Fibroblast of villous mesenchyme (primary cell): ENCODE data around the gene RNF14. TPM values are rescaled to one million over a fixed set of nuclear protein-coding genes. Genes with fewer than 3 reads are reported as not detected.
"Not testable (repeated sequence)": the region's sequence is repeated elsewhere in the genome, so short reads cannot be mapped to it uniquely, and the experiment has no call there.

Source experiments
- DNase-seq: peaks from one replicate; pipeline ENCODE4 v3.0.0-alpha.2; 2010; ENCODE audit warnings: low read depth
- H3K4me3 ChIP-seq: 2 replicates; pipeline ENCODE4 v1.5.1; 2011; ENCODE audit warnings: low read depth, mild to moderate bottlenecking, low read length
- total RNA-seq: library from RNA; depleted of rRNA; stranded (reverse); fragments of >200 nt; gene quantifications from 2 replicates; pipeline ENCODE4 v1.2.3, GENCODE V29; 2012
- TF ChIP-seq, protein P1 (sequence below): IDR thresholded peaks from 2 replicates; pipeline ENCODE4 v1.5.1; 2012; ENCODE audit warnings: low read depth, mild to moderate bottlenecking, low read length; ENCODE audit not compliant: insufficient read depth

RNF14 gene
- total RNA-seq, 1 donor = 76.9 TPM

DNA sequence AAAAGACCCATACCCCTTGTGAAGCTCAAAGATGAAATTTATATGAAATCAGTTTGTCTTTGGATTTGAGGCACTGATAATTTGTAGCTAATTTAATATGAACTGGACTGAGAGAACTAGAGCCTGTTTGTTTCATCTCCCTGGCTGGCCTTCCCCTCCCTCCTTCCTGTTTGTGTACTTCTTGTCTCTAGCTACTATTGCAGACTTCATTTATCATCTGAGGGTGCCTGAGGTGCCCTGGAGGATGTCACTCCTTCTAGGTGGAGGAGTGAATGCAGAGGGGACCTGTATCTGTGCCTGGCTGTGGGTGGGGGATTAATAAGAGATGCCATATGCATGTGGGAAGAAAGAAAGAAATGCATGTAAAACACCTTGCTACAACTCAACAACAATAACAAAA lies 66.1 kb downstream of the RNF14 start:
- H3K4me3 ChIP-seq = no peak overlapping the region
- TF ChIP-seq, protein P1, sequence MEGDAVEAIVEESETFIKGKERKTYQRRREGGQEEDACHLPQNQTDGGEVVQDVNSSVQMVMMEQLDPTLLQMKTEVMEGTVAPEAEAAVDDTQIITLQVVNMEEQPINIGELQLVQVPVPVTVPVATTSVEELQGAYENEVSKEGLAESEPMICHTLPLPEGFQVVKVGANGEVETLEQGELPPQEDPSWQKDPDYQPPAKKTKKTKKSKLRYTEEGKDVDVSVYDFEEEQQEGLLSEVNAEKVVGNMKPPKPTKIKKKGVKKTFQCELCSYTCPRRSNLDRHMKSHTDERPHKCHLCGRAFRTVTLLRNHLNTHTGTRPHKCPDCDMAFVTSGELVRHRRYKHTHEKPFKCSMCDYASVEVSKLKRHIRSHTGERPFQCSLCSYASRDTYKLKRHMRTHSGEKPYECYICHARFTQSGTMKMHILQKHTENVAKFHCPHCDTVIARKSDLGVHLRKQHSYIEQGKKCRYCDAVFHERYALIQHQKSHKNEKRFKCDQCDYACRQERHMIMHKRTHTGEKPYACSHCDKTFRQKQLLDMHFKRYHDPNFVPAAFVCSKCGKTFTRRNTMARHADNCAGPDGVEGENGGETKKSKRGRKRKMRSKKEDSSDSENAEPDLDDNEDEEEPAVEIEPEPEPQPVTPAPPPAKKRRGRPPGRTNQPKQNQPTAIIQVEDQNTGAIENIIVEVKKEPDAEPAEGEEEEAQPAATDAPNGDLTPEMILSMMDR = no peak
- no peak for DNase-seq

GRCh38 chr5:142036918-142037317 lies 68.0 kb downstream of the RNF14 start:
- TF ChIP-seq, protein P1 = no peak

DNA sequence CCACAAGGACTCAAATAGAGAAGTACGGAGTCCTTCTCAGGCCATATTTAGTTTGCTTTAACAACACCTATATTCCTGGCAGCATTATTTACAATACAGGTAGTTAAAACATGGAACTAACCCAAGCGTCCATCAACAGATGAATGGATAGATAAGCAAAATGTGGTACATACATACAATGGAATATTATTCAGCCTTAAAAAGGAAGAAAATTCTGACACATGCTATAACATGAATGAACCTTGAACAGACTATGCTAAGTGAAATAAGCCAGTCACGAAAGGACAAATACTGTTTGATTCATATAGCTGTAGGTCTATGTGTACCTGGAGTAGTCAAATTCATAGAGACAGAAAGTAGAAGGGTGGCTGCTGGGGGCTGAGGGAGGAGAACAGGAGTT lies 68.7 kb downstream of the RNF14 start:
- not testable (repeated sequence) for H3K4me3 ChIP-seq, DNase-seq

More at GRCh38 chr5:142036918-142037317, 68.0 kb downstream of the RNF14 start:
- H3K4me3 ChIP-seq = no peak overlapping the region
- DNase-seq = no peak

DNA sequence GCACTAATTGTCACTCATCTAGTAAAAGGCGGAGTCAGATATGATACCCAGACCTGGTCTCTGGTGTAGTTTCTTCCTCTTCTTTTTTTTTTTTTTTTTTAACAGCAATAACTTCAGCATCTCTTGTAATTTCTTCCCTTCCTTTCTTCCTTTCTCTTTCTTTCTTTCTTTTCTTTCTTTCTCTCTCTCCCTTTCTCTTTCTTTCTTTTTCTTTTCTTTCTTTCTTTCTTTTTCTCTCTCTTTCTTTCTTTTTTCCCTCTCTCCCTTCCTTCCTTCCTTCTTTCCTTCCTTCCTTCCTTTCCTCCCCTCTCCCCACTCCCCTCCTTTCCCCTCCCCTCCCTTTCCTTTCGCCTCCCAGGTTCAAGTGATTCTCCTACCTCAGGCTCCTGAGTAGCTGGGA lies 69.8 kb downstream of the RNF14 start:
- TF ChIP-seq, protein P1 = no peak
- H3K4me3 ChIP-seq = no peak overlapping the region
- no peak for DNase-seq

Other genes with a start within 250 kb of the RNF14 start
- gene PCDH1, start 90.7 kb upstream of the RNF14 start, total RNA-seq = 0.43 and 3.5 TPM in 2 replicates
- gene DELE1, start 45.2 kb upstream of the RNF14 start, total RNA-seq = 34.1 and 40.6 TPM in 2 replicates
- under 0.01 TPM in 1 of 2 replicates, not detected in the other for gene PCDH12, start 10.9 kb upstream of the RNF14 start, total RNA-seq
- gene GNPDA1, start 43.9 kb downstream of the RNF14 start, total RNA-seq = 54.8 and 59.6 TPM in 2 replicates
- 92.0 and 124 TPM in 2 replicates for gene NDFIP1, start 139.7 kb downstream of the RNF14 start, total RNA-seq